ENCODE results near the gene FADS2.

DNA sequence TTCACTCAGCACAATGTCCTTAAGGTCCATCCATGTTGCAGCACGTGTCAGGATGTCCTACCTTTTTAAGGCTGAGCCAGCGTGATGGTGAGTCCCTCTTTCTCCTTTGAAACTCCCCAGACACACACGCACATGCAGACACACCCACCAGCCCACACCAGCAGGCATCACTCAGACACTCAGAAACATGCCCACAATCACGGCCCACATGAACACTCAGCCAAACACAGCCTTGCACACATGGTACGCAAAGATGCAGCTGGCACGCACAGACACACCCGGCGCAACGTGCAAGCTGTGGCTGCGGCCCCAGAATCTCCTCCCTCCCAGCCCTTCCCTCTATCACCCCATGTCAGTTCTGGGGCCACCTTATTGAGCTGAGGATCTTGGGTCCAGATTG is 55.2 kb downstream of the FADS2 start:
- TF ChIP-seq POLR2A (IDR thresholded peaks at IDR 0.05; ENCODE audit: low read depth, low read length), result no peak
- no peak for TF ChIP-seq TAF1 (IDR thresholded peaks at IDR 0.05; ENCODE audit: low read depth, low read length)
- no peak for TF ChIP-seq POLR2AphosphoS5 (IDR thresholded peaks at IDR 0.05; ENCODE audit: low read depth, low read length)
